K562 (cell line): ENCODE measurements around the gene MCC. TPM values are rescaled to one million over a fixed set of nuclear protein-coding genes. Genes with fewer than 3 reads are reported as not detected.

Experiments used
- AFF1 ChIP-seq, 2 experiments: fragments of 450-650 bp; IDR thresholded peaks; 2 replicates each; pipeline ENCODE4 v1.6.1; 2018; ENCODE audit warnings: mild to moderate bottlenecking in 2 of 2, low read depth in 1 of 2; ENCODE audit not compliant: partially characterized antibody in 2 of 2
- CREB3 ChIP-seq: fragments of 450-650 bp; conservative IDR thresholded peaks from 2 replicates; pipeline ENCODE4 v1.6.1; 2016; ENCODE audit warnings: missing genetic modification characterization, low read depth, mild to moderate bottlenecking, missing compliant biosample characterization, moderate library complexity
- CREM ChIP-seq: IDR thresholded peaks from 2 replicates; pipeline ENCODE4 v1.6.1; 2014; ENCODE audit warnings: antibody characterized with exemption, low read depth
- CUX1 ChIP-seq: fragments of 200-800 bp; sonication (Bioruptor generic); IDR thresholded peaks from 2 replicates; pipeline ENCODE4 v1.6.1; 2016; ENCODE audit warnings: missing genetic modification characterization, missing compliant biosample characterization
- FOXO4 ChIP-seq: fragments of 450-650 bp; formaldehyde crosslinking; IDR thresholded peaks from 2 replicates; pipeline ENCODE4 v1.4.0; 2020; ENCODE audit warnings: mild to moderate bottlenecking, moderate library complexity
- TRIM24 ChIP-seq, 2 experiments: fragments of 450-650 bp; IDR thresholded peaks; 2 replicates each; pipeline ENCODE4 v1.6.1; 2016
- ZBTB26 ChIP-seq: fragments of 450-650 bp; formaldehyde crosslinking; IDR thresholded peaks from 2 replicates; pipeline ENCODE4 v1.4.0; 2022; ENCODE audit warnings: missing genetic modification characterization
- ZNF589 ChIP-seq: fragments of 200-800 bp; sonication (Bioruptor generic); IDR thresholded peaks from 2 replicates; pipeline ENCODE4 v1.6.1; 2016; ENCODE audit warnings: low read depth, missing genetic modification characterization, missing compliant biosample characterization
- ZNF766 ChIP-seq: fragments of 200-800 bp; sonication (Bioruptor generic); conservative IDR thresholded peaks from 2 replicates; pipeline ENCODE4 v1.6.1; 2016; ENCODE audit warnings: missing genetic modification characterization, missing compliant biosample characterization
- ZNF778 ChIP-seq: fragments of 450-650 bp; formaldehyde crosslinking; IDR thresholded peaks from 2 replicates; pipeline ENCODE4 v1.4.0; 2020; ENCODE audit warnings: mild to moderate bottlenecking, moderate library complexity
- ZSCAN32 ChIP-seq: fragments of 450-650 bp; formaldehyde crosslinking; IDR thresholded peaks from 2 replicates; pipeline ENCODE4 v1.4.0; 2020; ENCODE audit warnings: mild to moderate bottlenecking, moderate library complexity
- polyA plus RNA-seq, 8 experiments: library from polyadenylated mRNA; depleted of rRNA in 4 of 8; stranded (reverse) in 5 of 8; unstranded in 3 of 8; fragments of >200 nt; fragmentation: Nextera tagmentation in 2 of 8; fragmentation: Illumina TruSeq in 1 of 8; extraction: Ambion mirVana in 2 of 8; extraction: Trizol in 1 of 8; gene quantifications; 2 replicates each; pipeline versions ENCODE4 v1.2.1 to v1.2.3, GENCODE V29; 2011 to 2014; ENCODE audit warnings: inconsistent platforms in 1 of 8, missing spikeins in 1 of 8
- total RNA-seq, 7 experiments: library from RNA; depleted of rRNA in 6 of 7; stranded (reverse); fragments of >200 nt in 6 of 7; fragmentation: Illumina TruSeq in 2 of 7; extraction: Trizol in 2 of 7; gene quantifications; 2 replicates each; pipeline versions ENCODE4 v1.2.1 to v1.2.3, GENCODE V29; 2011 to 2021; ENCODE audit warnings: low replicate concordance in 1 of 7

MCC gene
- total and polyA plus RNA-seq, 9 of the 15 experiments (the other 6 are each of a cell fraction or from before 2014, with no cell fraction given): 0.04 to 0.24 (median 0.06) TPM; not detected in 1

GRCh38 chr5:112975721-112976431 lies 512.4 kb downstream of the MCC start (continued):
- 0 out of 2 replicates have a peak, but pooled peaks have one; percentile 17 for TF ChIP-seq ZBTB26 (CRISPR knock-in tag)
- peak; percentile 51; the same call in 1 of the 2 replicates for TF ChIP-seq CUX1 (CRISPR knock-in tag)
- no peak for TF ChIP-seq TRIM24 (IDR thresholded peaks at IDR 0.05)
- no peak for TF ChIP-seq ZNF778 (CRISPR knock-in tag)
- 0 out of 2 replicates have a peak, but pooled peaks have one; percentile 58 for TF ChIP-seq FOXO4 (CRISPR knock-in tag)
- TF ChIP-seq ZSCAN32 (CRISPR knock-in tag): peak; percentile 42; the same call in 1 of the 2 replicates
- peak in 1 of 2 experiments; percentile 41 for TF ChIP-seq AFF1 (IDR thresholded peaks at IDR 0.05; ENCODE audit: low read depth in 1 of 2, partially characterized antibody in 2 of 2)
- no peak for TF ChIP-seq CREM
- TF ChIP-seq ZNF766 (CRISPR knock-in tag): peak; percentile 55; the same call in 1 of the 2 replicates
- TF ChIP-seq ZNF589 (CRISPR knock-in tag): peak; percentile 58; the same call in 1 of the 2 replicates
- TF ChIP-seq CREB3 (tag): peak; percentile 65
